Measurements from ENCODE around the gene LRSAM1. TPM values are rescaled to one million over a fixed set of nuclear protein-coding genes. Genes with fewer than 3 reads are reported as not detected.
A peak's percentile ranks its signal among the peaks of the same experiment; 100 is the strongest.

Gene LRSAM1
- total and polyA plus RNA-seq, 9 of the 15 experiments (the other 6 are each of a cell fraction or from before 2014, with no cell fraction given) = 0.07 to 16.2 (median 4.7) TPM

DNA sequence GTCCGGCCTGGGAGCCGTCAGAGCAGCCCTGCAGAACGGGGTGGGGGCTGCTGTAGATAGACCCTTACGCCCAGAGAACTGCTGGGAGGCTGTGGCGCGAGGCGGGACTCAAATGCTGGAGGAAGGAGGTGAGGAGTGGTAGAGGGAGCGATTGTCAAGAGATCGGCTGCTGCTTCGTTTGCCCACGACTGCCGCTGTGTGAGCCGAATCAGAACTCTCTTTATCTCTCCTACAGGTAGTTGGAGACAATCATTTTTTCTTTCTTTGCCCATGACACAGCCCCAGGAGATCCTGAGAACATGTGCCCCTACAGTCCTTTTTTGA is 26.7 kb upstream of the LRSAM1 start:
- in situ Hi-C loops (cut with MboI) = no loop called here
- intact Hi-C loops (cut with micrococcal nuclease) = loop anchor here (10.0 kb wide), 1 partner anchor 200 kb away; no protein-coding TSS in a partner anchor
- H3K9me3 ChIP-seq (replicated peaks; ENCODE audit: control insufficient read depth, insufficient read depth, low read depth, low read length) = no peaks in the 10 kb centered on the region
- peak overlapping the region; percentile 97 for H3K4me2 ChIP-seq (ENCODE audit: insufficient read depth, low read length)
- H4K20me1 ChIP-seq (replicated peaks; ENCODE audit: control insufficient read depth, insufficient read depth, low read length) = no peaks in the 10 kb centered on the region
- H3K27me3 ChIP-seq (ENCODE audit: control insufficient read depth in 2 of 2, insufficient read depth in 2 of 2, low read length in 2 of 2) = no peaks in the 10 kb centered on the region
- H3K9ac ChIP-seq (ENCODE audit: insufficient read depth in 1 of 2, low read depth in 2 of 2, low read length in 2 of 2) = peak overlapping the region; percentile 84 to 96
- H2AFZ ChIP-seq (ENCODE audit: low read depth, low read length) = peak overlapping the region; percentile 94
- ATAC-seq = peak; percentile 44
- BruUV-seq (replicated peaks) = TSS peak; percentile 77
- TF ChIP-seq MBD2 (IDR thresholded peaks at IDR 0.05; ENCODE audit: borderline replicate concordance, low read depth) = no peak
- 0 out of 2 replicates have a peak, but pooled peaks have one; percentile 22 for TF ChIP-seq LARP7 (IDR thresholded peaks at IDR 0.05)
- TF ChIP-seq, protein P1, sequence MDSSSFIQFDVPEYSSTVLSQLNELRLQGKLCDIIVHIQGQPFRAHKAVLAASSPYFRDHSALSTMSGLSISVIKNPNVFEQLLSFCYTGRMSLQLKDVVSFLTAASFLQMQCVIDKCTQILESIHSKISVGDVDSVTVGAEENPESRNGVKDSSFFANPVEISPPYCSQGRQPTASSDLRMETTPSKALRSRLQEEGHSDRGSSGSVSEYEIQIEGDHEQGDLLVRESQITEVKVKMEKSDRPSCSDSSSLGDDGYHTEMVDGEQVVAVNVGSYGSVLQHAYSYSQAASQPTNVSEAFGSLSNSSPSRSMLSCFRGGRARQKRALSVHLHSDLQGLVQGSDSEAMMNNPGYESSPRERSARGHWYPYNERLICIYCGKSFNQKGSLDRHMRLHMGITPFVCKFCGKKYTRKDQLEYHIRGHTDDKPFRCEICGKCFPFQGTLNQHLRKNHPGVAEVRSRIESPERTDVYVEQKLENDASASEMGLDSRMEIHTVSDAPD (CRISPR knock-in tag; IDR thresholded peaks at IDR 0.05) = no peak
- TF ChIP-seq NBN (IDR thresholded peaks at IDR 0.05; ENCODE audit: low read depth) = 0 out of 2 replicates have a peak, but pooled peaks have one; percentile 12
- 0 out of 2 replicates have a peak, but pooled peaks have one; percentile 0 for TF ChIP-seq MIER1 (IDR thresholded peaks at IDR 0.05; ENCODE audit: low read depth)
- TF ChIP-seq, protein P2, sequence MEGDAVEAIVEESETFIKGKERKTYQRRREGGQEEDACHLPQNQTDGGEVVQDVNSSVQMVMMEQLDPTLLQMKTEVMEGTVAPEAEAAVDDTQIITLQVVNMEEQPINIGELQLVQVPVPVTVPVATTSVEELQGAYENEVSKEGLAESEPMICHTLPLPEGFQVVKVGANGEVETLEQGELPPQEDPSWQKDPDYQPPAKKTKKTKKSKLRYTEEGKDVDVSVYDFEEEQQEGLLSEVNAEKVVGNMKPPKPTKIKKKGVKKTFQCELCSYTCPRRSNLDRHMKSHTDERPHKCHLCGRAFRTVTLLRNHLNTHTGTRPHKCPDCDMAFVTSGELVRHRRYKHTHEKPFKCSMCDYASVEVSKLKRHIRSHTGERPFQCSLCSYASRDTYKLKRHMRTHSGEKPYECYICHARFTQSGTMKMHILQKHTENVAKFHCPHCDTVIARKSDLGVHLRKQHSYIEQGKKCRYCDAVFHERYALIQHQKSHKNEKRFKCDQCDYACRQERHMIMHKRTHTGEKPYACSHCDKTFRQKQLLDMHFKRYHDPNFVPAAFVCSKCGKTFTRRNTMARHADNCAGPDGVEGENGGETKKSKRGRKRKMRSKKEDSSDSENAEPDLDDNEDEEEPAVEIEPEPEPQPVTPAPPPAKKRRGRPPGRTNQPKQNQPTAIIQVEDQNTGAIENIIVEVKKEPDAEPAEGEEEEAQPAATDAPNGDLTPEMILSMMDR (IDR thresholded peaks at IDR 0.05 in 2 of 3, conservative IDR thresholded peaks at IDR 0.05 in 1 of 3; ENCODE audit: insufficient read depth in 2 of 3, low read depth in 1 of 3, low read length in 3 of 3) = peak in 1 of 3 experiments; percentile 12; a peak in 2 of 6 replicates
- TF ChIP-seq SAP30 (IDR thresholded peaks at IDR 0.05; ENCODE audit: borderline replicate concordance, insufficient read depth, low read depth, low read length, poor library complexity, severe bottlenecking) = peak; percentile 7
- TF ChIP-seq ZNF143 (CRISPR knock-in tag; IDR thresholded peaks at IDR 0.05) = no peak
- no peak for TF ChIP-seq TRIM24 (IDR thresholded peaks at IDR 0.05)
- no peak for TF ChIP-seq BHLHE40 (IDR thresholded peaks at IDR 0.05; ENCODE audit: low read length)
- TF ChIP-seq, protein P3, sequence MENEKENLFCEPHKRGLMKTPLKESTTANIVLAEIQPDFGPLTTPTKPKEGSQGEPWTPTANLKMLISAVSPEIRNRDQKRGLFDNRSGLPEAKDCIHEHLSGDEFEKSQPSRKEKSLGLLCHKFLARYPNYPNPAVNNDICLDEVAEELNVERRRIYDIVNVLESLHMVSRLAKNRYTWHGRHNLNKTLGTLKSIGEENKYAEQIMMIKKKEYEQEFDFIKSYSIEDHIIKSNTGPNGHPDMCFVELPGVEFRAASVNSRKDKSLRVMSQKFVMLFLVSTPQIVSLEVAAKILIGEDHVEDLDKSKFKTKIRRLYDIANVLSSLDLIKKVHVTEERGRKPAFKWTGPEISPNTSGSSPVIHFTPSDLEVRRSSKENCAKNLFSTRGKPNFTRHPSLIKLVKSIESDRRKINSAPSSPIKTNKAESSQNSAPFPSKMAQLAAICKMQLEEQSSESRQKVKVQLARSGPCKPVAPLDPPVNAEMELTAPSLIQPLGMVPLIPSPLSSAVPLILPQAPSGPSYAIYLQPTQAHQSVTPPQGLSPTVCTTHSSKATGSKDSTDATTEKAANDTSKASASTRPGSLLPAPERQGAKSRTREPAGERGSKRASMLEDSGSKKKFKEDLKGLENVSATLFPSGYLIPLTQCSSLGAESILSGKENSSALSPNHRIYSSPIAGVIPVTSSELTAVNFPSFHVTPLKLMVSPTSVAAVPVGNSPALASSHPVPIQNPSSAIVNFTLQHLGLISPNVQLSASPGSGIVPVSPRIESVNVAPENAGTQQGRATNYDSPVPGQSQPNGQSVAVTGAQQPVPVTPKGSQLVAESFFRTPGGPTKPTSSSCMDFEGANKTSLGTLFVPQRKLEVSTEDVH (IDR thresholded peaks at IDR 0.05; ENCODE audit: low read depth, partially characterized antibody) = no peak
- H3K36me3 ChIP-seq (ENCODE audit: control insufficient read depth, insufficient read depth, low read length) = peaks cover 19% of the 10 kb centered on the region
- H3K79me2 ChIP-seq (ENCODE audit: control insufficient read depth, insufficient read depth, low read length) = peaks cover 49% of the 10 kb centered on the region
- DNase-seq (ENCODE audit: extremely low read depth in 1 of 4, low spot score in 3 of 4) = peak in 1 of 4 experiments; percentile 50
- no peak for FAIRE-seq
- WGBS (ENCODE audit: insufficient coverage, low coverage, missing lambda C conversion rate) = 2% methylated on average over 13 of the region's 13 CpGs
- CTCF ChIA-PET (ENCODE audit: low intra/inter-chr PET ratio) = no interaction called here
- peak overlapping the region; percentile 87 for H3K4me3 ChIP-seq
- H3K9me1 ChIP-seq (ENCODE audit: control insufficient read depth, insufficient read depth, low read length) = no peaks in the 10 kb centered on the region
- POLR2A ChIA-PET = interaction anchor here (0.5 to 2.5 kb wide), 10 partner anchors 9 to 232 kb away, joined by 3 to 30 read pairs (median 4); partner anchors contain the start of genes LRSAM1 and RPL12
- peak overlapping the region; percentile 81 for H3K27ac ChIP-seq (ENCODE audit: extremely low read depth, low read depth, low read length)
- H3K4me1 ChIP-seq (replicated peaks in 1 of 2; ENCODE audit: control insufficient read depth in 2 of 2, insufficient read depth in 2 of 2, low read length in 2 of 2) = peaks cover 26 to 28% of the 10 kb centered on the region in 2 experiments

Data from K562 (cell line).